ENCODE measurements around the gene ZNF3.

ZNF3 gene

DNA sequence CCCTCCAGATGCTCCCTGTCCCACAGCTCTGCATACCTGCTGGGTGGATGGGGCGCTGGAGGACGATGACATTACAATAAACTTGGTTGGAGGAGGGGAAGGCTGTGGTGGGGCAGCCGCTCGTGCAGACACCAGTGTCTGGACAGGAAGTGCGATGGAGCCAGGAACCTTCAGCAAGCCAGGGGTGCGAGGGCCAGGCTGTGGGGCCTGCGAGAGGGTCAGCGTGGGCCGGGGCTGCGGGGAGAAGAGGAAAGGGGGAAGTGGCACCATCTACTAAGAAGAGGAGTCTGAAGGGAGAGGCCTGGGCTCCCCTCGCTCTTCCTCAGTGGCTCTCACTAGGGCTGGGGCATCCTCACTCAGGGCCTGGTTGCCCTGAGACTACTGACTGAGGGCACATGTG is 26.4 kb upstream of the ZNF3 start:
- DNase-seq, result no peak

DNA sequence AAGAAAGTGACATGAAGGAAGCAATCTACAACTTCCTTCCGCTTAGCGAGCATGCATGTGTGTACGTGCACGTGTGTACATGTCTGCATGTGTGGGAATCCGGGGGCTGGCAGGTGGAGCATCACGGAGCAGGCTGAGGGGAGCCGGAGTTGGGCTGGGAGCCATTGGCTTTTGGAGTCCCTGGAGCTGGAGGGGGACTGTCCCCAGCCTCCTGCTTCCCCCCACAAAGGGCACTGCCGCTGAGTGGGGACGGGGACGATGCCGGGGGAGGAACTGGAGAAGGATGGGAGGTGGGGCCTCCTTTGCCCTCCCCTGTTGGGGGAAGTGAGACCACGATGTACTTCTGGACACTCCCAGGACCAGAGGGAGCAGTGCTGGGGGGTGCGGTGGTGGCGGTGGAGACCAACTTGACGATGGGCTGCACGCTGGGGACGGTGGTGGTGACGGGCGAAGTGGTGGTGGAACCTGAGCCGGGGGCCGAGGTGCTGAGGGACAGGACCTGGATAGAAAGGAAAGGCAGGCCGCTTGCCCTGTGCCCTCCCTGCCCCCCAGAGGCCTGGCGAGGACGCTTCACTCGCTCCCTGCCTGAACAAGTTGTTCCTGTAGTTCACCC is 25.7 kb upstream of the ZNF3 start:
- DNase-seq, result no peak

DNA sequence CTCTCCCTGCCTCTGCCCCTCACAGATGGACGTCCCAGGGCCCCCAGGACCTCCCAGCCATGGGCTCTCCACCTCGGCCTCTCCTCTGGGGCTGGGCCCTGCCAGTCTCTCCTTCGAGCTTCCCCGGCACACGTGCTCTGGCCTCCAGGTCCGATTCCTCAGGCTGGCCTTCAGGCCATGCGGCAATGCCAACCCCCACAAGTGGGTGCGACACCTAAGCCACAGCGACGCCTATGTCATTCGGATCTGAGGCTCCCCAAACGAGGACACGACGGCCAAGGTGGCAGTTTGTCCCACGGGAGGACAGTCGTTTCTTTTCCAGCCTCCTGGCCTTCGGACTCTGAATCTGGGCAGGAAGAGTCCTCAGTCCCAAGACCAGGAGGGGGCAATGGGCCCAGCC is 25.1 kb upstream of the ZNF3 start:
- DNase-seq, result no peak

DNA sequence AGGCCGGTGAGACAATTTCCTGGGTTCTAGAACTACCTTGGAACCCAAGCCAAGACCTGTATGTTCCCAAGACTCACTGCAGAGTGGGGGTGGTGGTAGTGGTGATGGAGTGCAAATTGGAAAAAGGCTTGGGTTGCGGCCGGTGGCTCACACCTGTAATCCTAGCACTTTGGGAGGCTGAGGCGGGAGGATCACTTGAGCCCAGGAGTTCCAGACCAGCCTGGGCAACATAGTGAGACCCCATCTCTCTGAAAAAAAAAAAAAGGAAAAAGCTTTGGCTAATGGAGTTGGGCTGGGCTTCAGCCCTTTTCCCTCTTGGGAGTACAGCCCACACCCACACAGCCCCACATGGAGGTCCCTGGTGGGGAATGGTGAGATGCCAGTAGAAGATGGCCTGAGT is 24.0 kb upstream of the ZNF3 start:
- DNase-seq, result no peak

DNA sequence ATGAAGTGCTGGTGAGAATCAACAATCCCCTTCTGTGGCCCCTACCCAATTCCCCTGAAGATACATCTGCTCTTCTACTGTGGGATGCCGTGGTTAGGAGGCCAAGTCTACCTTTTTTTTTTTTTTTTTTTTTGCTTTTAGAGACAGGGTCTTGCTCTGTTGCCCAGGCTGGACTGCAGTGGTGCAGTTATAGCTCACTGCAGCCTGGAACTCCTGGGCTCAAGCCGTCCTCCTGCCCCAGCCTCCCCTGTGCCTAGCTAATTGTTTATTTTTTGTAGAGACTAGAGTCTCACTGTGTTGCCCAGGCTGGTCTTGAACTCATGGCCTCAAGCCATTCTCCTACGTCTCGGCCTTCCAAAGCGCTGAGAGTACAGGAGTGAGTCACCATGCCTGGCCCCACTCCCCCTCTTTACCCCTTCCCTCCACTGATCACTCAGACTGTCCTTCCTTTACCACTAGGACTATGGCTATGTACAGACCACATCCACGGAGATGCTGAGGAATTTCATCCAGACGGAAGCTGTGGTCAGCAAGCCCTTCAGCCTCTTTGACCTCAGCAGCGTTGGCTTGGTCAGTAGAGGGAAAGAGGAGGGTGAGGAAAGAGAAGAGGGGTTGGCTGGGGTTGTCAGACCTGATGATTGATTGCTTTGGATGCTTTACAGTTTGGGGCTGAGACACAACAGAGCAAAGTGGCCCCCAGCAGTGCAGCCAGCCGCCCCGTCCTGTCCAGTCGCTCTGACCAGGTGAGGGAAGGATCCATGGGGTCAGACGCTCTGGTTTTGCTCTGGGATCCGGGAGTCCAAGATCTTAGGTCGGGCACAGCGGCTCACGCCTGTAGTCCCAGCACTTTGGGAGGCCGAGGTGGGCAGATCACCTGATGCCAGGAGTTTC is 21.7 kb upstream of the ZNF3 start:
- no peak for DNase-seq

DNA sequence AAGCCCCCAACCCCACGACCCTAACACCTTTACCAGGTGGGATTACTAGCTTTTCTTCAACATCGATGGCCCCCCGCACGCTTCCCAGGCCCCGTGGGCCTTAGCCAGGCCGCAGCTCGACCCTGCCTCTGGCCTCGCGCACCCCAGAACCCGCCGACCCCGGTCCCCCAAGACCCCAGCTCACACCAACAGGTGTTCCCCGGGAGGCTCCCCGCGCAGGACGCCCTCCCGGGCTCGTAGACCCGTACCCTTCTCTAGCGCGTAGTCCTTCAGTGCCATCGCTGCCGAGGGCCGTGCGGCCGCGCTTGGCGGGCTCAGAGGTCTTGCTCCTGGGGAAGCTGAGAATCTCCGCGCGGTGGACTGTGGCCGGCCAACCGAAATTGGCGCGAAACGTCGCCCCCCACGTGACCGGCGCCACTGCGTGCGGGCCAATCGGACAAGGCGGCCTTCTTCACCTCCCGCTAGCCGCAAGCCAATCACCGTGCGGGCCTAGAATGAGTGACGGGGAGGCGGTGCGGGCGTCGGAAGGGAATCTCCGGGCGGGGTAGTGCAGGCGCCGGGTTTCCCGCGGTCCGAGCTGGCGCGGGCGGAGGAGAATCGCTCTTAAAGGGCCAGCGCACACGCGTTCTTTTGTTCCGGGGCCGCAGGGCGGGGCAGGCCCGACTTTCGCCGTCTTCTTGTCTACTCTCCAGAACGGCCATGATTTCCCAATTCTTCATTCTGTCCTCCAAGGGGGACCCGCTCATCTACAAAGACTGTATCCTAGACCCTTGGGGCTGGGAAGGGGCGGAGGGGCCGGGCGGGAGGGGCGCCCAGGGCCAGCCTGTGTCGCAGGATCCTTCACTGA is 19.7 kb upstream of the ZNF3 start, which contains the start of the genes AP4M1 and MCM7:
TSS of gene AP4M1 (plus strand) at position 628 of the 847 bp plus-strand sequence. CDS start at position 700, 72 bp downstream.
TSS of gene MCM7 (minus strand) at position 382 of the 847 bp plus-strand sequence. CDS start at position 279, 103 bp downstream.
- peak; percentile 96 to 97 for DNase-seq

DNA sequence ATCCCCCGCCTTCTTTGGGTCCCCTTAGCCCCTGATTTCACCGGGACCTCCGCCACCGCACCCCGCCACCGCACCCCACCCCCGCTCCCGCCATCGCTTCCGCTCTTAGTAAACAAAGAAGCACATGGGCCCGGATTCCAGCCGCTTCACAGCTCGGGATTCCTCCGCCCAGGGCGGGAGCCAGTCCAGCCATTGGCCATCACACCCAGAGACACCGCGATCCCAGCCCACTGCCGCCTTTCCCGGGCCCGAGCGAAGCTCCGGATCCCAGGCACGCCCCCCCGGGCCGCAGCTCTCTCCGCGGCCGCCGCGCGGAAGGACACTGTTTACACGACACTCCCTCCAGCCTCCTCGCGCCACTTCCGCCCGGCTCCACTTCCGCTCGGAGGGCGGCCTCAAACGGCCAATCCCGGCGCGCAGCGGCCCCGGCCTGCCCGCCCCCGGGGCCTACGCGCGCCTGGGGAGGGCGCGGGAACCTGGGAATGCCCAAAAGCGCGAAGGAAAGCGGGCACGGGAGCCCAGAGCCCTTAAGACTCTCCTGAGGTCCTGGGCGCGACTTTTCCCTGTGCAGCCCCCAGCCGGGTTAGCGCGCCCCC is 19.0 kb upstream of the ZNF3 start:
- peak; percentile 82 to 89 for DNase-seq

DNA sequence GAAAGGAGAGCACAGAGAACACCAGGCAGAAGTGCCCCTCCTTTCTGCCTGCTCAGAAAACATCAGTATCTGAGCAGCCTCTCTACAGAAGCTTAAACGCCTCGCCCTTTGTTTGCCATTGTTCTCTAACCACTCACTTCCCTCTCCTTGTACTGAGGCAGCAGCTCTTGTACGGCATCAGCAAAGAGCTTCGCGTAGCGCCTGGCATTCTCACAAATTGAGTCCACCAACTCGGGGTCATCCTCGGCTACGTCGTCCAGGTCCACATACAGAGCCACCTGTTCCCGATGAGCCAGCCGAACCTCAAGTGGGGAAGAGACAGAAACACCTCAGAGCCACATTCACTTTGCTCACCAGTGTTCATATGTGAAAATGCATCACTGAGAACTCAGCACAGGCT is 17.9 kb upstream of the ZNF3 start:
- DNase-seq, result no peak

DNA sequence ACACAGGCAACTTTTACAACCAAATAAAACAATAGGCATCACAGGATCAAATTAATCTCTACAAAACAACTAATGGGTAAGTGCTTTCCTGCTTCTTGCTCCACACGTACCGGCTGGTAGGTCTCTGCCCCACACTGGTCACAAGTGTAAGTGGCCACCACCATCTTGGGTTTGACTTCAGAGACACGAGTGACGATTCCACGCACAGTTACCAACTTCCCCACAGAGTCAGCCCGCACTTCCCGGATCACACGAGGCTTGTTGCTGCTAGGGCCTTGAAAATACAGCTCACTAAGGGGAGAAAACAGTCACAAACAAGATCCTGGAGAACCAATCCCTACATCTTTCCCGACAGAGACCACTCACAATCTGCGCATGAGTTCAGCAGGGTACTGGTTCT is 17.4 kb upstream of the ZNF3 start:
- DNase-seq, result no peak

DNA sequence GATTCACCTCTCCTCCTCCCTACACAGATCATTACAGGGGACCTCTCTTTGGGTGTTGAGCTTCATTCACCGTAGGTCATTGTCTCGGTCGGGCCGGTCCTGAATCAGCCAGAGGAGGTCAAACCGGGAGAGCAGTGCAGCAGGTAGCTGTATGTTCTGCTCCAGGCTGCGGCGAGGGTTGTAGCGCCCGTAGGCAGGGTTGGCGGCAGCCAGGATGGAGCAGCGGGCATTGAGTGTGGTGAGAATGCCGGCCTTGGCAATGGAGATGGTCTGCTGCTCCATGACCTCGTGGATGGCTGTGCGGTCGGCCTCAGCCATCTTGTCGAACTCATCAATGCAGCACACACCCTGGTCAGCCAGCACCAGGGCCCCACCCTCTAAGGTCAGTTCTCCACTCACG is 14.2 kb upstream of the ZNF3 start:
- no peak for DNase-seq

DNA sequence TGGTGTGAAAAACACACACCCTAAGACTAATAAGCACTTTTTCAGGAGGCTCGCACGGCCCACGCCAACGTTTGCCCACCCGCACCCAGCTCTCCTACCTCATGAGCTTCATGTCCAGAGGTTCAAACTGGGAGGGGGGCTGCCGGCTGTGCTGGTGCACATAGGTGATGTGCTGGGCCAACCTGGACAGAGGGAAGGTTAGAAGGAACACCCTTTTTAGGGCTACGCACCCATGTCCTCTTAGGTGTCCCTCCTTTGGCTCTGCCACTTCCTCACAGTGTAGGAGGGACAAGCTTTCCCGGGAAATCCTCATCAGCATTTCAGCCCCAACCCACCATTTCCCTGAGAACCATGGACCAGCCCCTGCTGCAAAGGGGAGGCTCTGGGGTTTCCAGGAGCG is 13.8 kb upstream of the ZNF3 start:
- DNase-seq, result no peak

DNA sequence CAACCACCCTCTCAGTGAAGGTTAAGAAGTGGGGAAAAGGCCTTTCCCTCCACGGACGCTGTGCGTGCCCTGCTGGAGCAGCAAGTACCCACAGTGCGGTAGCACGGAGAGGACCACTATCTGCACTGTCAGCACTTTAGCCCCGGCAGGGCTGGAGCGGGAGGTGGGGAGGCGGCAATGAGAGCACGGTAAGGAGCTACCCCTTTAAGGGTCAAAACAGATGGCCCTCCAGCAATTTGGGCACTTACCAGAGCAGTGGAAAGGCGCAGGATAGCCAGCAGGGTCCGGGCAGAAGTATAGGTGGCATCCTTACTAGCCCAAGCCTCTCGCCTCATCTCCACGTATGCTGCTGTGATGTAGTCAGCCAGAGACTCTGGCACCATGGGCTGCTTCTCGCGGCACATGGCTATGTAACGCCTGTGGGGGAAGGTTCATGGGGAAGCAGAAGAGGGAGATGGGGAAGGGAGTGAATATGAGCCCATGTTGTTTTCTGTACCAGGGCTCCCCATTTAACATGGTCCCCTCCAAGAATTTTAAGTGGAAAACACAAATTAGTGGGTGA is 12.5 kb upstream of the ZNF3 start:
- no peak for DNase-seq

DNA sequence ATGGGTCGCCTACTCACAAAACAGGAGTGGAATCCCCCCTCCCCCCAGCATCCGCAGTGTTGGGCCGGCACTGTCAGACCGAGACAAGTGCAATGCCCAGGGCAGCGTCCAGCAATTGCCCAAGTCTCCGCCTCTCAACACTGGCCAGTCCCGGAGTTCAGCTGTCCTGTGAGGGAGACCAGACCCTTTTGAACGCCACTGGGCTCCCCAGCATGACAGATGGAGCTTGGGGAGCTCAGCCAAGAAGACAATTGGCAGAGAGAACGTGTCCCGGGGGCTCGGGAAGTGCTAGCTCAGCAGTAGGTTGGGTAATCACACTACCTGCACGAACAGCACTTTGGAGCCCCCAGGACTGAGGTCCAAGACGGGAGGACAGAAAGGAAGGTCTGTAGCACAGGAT is 12.0 kb upstream of the ZNF3 start:
- DNase-seq, result no peak

DNA sequence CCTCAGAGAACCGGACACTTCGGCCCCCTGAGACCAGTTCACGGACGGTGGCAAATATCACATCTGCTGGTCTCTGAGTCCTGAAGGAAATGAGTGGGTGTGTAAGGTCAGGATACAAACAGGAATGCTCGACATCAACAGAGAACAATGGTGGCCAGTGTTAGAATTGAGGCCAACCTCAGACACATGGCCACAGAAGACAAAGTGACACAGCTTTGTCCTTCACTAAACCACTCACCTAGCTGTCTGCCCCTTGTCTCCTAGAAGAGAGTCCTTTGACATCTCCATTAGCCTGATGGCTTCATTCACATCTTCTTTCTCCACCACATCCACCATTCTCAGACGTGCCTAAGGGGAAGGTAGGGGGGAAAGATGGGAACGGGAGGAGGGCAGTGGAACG is 11.5 kb upstream of the ZNF3 start:
- DNase-seq, result no peak

DNA sequence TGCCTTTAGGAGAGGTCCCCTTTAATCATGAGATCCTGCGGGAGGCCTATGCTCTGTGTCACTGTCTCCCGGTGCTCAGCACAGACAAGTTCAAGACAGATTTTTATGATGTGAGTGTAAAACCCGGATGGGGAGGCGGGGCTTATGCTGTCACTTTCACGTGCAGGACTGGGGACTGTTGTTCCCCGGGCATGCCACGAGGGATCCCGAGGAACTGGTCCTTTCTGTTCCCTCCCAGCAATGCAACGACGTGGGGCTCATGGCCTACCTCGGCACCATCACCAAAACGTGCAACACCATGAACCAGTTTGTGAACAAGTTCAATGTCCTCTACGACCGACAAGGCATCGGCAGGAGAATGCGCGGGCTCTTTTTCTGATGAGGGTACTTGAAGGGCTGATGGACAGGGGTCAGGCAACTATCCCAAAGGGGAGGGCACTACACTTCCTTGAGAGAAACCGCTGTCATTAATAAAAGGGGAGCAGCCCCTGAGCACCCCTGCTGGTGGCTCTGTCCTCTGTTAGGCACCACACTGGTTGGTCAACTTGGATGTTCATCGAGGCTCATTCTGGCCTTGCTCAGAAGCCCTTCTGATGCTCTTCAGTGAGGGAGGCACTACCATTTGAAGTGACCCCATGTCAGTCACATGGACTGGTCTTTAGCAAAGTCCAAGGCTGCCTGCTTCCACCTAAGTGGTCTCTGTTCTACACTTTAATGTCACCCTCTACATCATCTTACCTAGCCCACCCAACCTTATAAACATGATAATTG is 10.1 kb upstream of the ZNF3 start:
- DNase-seq, result no peak

DNA sequence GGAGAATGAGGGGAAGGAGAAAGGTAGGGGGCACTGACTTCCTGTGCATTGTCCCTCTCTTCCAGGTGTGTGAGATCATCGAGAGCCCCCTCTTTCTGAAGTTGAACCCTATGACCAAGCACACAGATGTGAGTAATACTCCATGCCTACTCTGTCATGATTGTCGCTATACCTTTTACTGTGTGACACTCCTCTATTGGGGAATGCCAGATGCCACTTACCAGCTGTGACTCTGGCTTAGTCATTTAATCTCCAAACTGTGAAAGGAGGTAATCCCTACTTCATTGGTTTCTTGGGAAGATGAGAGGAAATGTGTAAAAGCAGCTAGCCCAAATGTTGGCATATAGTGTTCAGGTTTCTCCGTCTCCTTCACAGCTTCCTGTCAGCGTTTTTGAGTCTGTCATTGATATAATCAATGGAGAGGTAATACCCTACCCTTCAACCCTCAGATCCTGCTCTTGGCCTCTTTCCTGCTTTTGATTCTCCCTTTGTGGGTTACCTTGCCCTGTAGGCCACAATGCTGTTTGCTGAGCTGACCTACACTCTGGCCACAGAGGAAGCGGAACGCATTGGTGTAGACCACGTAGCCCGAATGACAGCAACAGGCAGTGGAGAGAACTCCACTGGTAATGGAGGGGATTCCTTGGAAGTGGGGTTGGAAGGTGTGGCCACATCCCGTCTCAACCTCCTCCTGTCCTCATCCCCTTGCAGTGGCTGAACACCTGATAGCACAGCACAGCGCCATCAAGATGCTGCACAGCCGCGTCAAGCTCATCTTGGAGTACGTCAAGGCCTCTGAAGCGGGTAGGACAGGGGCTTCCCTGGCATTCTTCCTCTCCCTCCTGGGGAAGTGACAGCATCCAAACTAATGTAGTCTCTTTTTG is 9.2 kb upstream of the ZNF3 start:
- DNase-seq, result no peak

DNA sequence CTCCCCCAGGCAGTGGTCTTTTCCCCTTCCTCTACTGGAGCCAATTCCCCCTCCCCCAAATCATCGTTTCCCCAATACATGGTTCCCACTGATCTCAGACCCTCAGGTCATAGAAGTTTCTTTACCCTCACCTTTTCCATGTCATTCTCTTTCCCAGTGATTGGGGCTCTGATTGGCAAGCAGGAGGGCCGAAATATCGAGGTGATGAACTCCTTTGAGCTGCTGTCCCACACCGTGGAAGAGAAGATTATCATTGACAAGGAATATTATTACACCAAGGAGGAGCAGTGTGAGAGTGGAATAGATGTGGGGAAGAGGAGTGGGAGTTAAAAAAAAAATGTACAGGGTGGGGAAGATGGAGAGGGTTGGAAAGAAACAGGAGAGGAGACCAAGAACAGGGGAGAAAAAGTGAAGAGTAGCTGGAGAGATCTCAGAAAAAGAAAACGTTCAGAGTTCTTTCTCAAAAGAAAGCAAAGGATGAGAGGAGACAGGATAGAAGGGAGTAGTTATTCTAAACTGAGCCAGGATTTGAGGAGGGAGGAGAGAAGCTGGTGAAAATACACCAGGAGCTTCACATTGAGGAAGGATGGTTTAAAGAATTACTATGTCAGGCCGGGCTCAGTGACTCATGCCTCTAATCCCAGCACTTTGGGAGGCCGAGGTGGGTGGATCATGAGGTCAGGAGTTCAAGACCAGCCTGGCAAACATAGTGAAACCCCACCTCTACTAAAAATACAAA is 8.1 kb upstream of the ZNF3 start:
- DNase-seq, result no peak

DNA sequence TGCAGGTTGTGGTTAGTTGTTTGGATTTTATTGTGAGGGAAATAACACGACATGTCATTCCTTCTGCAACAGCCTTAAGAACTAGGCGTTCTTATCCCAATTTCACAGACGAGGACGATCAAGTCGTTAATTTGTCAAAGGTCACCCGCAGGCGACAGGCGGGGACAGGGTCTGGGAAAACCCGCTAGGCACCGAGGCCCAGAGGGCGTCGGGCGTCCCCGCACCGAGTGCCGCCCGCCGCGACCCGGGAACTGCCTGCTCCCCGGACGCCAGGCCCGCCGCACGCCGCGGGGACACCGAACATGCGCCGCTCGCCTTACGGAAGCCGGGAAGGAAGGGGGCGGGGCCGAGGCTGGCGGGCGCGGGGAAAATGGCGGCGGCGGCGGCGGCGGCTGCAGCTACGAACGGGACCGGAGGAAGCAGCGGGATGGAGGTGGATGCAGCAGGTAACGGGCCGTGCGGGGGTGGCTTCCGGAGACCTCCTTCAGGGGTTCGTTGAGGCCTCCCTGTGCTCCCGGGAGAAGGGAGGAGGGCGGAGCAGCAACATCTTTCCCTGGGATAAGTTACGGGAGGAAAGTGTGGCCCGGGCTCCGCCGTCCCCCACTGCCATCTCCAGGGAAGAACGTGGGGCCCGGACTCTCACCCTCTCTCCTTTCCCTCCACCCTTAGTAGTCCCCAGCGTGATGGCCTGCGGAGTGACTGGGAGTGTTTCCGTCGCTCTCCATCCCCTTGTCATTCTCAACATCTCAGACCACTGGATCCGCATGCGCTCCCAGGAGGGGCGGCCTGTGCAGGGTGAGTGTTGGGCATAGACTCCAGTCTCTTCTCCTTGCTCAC is 7.3 kb upstream of the ZNF3 start, which contains the start of gene COPS6:
TSS of gene COPS6 (plus strand) at position 349 of the 837 bp plus-strand sequence. CDS start at position 371, 22 bp downstream.
- DNase-seq, result peak; percentile 75 to 90

DNA sequence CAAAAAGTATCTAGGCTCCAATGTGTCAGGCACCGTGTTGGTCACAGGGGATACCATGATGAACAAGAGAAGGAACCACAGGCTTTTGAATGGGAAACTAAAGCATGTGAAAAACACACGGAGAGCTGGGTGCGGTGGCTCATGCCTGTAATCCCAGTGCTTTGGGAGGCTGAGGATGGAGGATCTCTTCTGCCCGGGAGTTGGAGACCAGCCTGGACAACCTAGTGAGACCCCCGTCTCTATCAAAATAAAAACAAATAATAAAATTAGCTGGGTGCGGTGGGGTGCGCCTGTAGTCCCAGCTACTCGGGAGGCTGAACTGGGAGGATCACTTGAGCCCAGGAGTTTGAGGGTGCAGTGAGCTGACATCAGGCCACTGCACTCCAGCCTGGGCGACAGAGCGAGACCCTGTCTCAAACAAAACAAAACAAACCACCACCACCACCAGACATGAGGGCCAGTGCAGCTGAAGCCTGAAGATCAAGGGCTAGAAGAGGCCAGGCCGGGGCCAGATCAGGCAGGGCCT is 6.6 kb upstream of the ZNF3 start:
- DNase-seq, result no peak
